ENCODE results near the gene FANCB.

DNA sequence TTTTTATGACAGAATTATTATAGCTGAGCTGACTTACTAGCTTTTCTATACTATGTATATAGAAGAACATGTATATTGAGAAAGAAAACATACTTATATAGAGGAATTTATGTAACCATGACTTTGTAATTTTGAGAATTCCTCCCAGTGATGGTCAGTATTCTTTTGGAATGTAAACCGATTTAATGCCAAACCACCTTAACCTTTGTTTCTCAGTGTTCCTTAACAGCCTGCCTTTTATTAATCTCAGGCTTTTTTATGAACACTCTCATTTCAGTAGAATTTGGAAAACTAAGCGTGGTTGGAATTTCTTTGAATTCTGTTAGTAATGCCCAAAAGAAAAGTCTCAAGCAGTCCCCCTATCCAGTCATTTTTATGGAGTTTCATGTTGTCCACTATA lies 47.3 kb upstream of the FANCB start:
- TF ChIP-seq, protein P1, sequence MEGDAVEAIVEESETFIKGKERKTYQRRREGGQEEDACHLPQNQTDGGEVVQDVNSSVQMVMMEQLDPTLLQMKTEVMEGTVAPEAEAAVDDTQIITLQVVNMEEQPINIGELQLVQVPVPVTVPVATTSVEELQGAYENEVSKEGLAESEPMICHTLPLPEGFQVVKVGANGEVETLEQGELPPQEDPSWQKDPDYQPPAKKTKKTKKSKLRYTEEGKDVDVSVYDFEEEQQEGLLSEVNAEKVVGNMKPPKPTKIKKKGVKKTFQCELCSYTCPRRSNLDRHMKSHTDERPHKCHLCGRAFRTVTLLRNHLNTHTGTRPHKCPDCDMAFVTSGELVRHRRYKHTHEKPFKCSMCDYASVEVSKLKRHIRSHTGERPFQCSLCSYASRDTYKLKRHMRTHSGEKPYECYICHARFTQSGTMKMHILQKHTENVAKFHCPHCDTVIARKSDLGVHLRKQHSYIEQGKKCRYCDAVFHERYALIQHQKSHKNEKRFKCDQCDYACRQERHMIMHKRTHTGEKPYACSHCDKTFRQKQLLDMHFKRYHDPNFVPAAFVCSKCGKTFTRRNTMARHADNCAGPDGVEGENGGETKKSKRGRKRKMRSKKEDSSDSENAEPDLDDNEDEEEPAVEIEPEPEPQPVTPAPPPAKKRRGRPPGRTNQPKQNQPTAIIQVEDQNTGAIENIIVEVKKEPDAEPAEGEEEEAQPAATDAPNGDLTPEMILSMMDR (IDR thresholded peaks at IDR 0.05; ENCODE audit: insufficient read depth, low read length, poor library complexity, severe bottlenecking) = no peak
- no peak for TF ChIP-seq EZH2phosphoT487 (conservative IDR thresholded peaks at IDR 0.05; ENCODE audit: low read length)

Data from SU-DHL-6 (cell line).